Body of pancreas (tissue), 4 donors: Measurements from ENCODE around the gene YIF1B.

Source experiments
- POLR2A ChIP-seq, 3 donors: fragments of 450-650 bp; IDR thresholded peaks; one replicate each; pipeline ENCODE4 v1.6.1; 2016; ENCODE audit warnings: antibody characterized with exemption in 3 of 3, mild to moderate bottlenecking in 2 of 3
- TF ChIP-seq, protein P1 (sequence below), 7 experiments: fragments of 450-650 bp in 4 of 7; fragments of 200-600 bp in 3 of 7; sonication (generic) in 3 of 7; IDR thresholded peaks; one replicate each; pipeline ENCODE4 v1.5.1; 2016 to 2019; ENCODE audit warnings: antibody characterized with exemption in 7 of 7

DNA sequence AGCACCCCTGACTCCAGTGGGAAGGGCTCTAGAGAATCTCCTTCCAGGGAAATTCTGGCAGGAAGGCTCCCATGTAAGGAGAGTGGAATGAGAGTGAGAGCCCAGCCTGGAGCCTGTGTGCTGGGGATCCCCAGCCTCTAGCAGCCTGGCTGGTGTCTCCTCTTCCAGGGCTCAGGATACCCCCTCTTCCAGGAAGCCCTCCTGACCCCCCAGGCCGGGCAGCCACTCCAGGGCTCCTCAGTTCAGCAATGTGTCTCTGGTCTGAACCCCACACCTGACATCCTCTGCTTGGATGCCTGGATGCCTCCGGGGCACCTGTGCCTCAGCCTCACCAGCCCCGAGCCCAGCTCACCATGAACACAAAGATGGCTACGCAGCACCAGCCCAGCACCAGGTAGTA lies 8.7 kb downstream of the YIF1B start:
- TF ChIP-seq, protein P1, sequence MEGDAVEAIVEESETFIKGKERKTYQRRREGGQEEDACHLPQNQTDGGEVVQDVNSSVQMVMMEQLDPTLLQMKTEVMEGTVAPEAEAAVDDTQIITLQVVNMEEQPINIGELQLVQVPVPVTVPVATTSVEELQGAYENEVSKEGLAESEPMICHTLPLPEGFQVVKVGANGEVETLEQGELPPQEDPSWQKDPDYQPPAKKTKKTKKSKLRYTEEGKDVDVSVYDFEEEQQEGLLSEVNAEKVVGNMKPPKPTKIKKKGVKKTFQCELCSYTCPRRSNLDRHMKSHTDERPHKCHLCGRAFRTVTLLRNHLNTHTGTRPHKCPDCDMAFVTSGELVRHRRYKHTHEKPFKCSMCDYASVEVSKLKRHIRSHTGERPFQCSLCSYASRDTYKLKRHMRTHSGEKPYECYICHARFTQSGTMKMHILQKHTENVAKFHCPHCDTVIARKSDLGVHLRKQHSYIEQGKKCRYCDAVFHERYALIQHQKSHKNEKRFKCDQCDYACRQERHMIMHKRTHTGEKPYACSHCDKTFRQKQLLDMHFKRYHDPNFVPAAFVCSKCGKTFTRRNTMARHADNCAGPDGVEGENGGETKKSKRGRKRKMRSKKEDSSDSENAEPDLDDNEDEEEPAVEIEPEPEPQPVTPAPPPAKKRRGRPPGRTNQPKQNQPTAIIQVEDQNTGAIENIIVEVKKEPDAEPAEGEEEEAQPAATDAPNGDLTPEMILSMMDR (IDR thresholded peaks at IDR 0.05) = no peak
- TF ChIP-seq POLR2A (IDR thresholded peaks at IDR 0.05) = no peak
